IPS DF 4.7 (cell line): ENCODE data around the gene PHIP.

Experiments used
- DNase-seq: peaks from one replicate; pipeline ENCODE4 v3.0.0-alpha.2; 2013; ENCODE audit warnings: low spot score; ENCODE audit errors: extremely low read depth

PHIP gene

DNA sequence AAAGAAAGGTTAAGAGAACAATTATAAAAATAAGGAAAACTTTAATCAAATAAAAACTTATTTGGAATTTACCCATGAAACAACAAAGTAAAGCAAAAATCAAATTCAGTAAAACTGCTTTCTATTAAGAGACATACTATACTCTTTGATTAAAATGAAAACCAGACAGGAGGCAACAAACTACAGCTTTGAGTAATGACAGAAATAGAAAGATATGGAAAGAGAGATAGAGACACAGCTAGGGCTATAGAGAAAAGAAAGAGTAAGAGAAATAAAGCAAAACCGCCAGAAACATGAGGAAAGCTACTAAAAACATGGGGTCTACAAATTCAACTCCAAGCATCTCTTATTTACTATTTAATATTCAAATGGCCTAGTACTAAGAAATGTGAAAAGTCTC is 67.6 kb downstream of the PHIP start:
- DNase-seq = no peak

DNA sequence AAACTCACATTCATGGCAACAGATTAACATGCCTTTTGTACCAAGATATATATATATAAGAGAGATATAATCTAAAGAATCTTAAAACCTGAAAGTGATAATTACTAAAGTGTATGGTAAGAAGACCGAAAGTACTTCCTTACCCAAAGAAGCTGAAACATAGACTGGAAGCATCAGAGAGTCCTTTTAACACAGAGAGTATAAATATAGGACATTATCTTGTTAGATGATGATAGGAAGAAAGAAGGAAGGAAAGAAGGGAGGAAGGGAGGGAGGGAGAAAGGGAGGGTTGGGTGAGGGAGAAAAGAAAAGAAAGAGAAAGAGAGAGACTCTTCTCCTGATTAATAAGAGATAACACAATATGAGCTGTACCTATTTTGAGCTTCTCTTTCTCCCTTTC is 68.2 kb downstream of the PHIP start:
- DNase-seq = no peak

DNA sequence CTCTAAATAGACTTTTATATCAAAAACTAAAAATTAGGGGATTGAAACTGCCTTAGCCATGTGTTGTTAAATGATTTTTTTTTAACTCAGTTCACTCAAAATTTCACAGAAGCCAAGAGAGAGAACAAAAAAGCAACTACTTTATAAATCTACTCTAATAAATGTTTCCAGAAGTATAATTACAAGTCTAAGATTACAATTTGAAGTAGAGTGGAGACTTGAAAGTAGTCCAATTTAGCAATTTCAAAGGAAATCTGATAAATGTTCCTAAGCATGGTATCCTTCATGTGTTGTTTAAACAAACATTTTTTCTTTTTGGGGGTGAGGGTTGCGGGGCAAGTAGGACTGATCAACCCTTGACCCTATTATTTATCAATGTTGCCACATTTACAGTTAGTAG is 72.6 kb downstream of the PHIP start:
- no peak for DNase-seq

DNA sequence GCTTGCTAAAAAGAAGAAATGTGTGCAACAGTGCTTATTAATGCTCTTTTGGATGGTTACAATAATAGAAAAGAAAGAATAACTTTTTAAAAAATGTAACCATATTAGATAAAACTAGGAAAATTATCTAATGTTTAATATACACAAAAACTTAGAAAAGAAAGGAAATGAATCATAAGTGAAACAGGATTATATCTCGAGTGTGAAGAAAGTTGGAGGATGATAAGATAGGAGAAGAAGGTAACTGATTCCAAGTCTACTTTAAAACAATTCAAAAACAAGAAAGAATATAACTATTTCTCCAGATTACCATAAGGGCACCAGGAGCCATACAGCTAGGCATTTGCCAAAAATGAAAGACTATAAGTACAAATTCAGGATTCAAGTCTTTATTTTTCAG is 73.0 kb downstream of the PHIP start:
- DNase-seq = no peak

DNA sequence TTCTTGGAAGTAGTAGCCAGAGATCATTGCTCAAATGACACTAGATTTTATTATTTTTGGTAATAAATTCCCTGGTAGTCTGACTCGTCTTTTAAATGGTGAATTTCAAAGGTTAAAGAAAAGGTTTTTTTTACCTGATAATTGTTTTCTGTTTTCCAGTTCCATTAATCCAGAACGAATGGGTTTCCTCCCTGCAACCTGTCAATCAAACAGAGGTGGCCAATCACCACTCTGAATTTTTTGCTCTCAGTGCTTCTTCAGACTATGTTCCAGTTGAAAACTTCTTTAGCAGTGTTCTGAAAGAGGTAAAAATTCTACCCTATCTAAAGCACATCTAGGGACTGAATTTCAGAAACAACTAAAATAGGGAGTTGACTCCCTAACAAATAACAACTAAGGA is 73.8 kb downstream of the PHIP start:
- no peak for DNase-seq

DNA sequence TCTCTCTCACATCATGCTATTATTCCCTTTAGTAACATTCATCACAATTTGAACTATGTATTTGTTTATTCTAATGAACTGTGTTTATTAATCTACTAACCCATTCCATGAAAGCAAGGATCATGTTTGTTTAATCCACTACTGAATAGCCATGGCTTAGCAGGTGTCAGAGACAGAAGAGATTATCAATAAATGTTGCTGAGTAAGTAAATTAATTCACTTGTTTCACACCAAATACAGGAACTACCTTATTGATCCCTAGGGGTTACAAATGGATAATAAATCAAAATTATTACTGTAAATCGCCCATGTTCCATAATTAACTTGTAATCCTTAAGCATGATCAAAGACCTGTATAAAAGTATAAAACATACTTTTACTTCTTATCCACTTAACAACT is 76.6 kb downstream of the PHIP start:
- no peak for DNase-seq

DNA sequence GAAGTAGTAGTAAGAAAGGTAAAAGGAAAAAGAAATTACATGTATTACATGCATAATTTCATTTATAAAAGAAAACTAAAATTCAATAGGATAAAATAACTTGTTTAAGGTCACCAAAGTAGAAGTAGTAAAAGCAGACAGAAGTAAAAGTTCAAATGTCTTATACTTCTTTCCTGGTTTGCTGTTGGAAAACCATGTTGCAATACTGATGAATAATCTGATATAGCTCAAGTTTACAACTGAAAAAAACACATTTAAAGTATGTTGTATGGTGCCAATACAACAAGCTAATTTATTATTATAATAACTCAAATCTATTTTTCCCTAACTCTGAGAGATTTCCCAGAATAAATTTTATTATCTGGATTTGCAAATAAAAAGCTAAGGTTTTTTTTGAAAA is 78.3 kb downstream of the PHIP start:
- DNase-seq = no peak

DNA sequence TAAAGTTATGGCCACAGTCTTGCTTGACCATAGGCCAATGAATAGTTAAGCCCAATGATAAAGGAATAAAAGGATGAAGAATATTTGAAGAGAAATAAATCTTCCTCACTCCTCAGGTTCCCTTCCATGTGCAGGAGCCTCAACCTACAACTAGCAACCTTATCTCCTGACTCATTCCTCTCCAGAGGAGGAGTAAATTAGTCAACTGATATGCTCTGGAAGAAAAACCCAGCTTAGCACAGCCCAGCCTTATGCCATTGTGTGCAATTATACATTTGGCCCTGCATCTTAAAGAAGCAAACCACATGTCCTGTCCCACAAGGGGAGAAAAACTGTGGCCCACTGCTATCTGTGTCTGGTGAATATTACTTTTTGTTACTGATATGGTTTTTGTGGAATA is 82.1 kb downstream of the PHIP start:
- no peak for DNase-seq

DNA sequence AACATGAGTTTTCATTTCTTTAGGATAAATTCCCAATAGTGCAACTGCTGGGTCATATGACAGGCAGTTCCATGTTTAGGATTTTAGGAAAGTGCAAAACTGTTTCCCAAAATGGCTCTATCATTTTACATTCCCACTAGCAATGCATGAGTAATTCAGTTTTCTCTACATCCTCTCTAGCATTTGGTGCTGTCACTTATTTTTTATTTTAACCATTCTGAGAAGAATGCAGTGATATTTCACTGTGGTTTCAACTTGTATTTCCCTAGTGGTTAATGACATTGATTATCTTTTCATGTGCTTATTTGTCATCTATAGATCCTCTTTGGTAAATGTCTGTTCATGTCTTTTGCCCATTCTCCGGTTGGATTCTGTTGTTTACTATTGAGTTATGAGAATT is 82.7 kb downstream of the PHIP start:
- no peak for DNase-seq

DNA sequence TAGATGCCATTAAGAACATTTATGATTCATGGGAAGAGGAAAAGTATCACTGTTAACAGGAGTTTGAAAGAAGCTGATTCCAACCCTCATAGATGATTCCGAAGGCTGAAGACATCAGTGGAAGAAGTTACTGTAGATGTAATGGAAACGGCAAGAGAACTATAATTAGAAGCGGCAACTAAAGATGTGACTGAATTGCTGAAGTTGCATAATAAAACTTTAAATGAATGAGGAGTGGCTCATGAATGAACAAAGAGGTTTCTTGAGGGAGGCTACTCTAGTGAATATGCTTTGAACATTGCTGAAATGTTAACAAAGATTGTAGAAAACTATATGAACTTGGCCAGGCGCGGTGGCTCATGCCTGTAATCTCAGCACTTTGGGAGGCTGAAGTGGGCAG is 84.1 kb downstream of the PHIP start:
- no peak for DNase-seq

DNA sequence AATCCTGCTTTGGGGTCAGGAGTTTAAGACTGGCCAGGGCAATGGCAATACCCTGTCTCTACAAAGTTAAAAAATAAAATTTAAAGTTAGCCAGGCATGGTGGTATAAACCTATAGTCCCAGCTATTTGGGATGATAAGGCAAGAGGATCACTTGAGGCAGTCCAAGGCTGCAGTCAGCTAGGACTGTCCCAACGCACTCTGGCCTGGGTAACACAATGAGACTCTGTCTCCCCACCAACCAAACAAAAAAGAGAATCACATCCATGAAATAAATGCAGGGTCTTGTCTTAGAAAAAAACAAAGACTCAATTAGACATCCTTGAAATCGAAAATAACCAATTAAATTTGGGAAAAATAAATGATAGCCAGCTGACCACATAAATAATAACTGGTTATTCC is 88.9 kb downstream of the PHIP start:
- DNase-seq = no peak

DNA sequence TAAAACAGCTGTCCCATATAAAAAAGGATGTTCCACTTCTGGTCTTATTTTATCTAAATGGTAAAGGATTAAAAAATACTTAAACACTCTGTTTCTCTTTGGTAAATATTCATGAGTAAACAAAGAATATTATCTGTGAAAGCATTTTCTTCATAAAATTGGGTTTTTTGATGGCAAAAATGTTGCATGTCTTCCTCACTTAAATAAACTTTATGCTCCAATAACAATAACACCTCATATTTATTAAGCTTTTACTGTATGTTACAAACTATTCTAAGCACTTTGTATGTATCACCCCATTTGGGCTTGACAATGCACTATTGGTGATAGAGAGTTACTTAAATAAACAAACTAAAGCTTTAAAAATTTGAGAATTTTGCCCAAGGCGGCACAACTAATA is 91.9 kb downstream of the PHIP start:
- DNase-seq = no peak

DNA sequence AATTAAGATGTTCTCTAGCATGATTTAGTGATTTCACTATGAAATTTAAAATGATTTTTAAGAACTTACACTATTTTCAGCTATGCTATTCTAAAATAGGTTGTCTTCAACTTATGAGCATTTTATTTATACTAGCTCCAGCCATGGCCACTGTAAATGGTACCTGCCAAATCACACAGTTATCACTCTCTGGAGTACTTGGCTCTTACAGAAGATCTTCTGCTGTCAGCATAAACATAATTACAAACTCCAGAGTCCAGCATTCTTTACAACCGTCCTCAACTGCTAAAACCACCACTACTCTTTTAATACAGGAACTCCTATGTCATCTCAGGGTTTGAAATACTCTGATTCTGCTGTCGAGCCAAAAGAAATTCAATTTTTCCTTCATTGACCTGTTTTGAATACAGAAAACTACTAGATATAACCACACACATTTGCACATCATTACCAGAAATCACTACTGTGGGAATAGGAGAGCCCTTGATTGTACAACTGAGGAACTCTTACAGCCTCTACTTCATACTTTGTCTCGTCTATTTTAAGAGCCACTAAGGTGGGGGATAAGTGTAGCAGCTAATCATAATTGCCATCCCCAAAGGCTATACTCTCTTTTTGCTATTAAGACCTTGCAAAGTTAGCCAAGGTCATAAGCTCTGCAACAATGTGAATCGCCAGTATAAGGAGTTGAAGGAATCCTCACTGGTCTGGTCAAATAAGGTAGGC is 93.7 kb downstream of the PHIP start:
- DNase-seq = no peak

DNA sequence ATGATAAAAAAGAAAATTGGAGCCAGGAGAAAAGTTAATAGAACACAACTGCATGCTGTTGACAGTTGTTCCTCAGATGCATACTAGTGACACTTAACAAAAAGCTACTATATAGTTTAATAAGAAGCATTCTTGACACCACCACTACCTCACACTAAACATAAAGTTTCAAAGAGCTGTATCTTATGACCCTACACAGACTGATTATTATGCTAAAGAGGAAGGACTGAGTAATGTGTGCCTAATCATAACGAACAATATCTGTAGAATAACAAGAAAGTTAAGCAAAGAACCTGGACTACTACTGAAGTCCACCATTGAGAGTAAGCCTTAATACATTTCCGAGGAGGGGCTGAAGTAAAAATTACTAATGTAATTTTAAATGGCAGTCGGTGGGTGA is 110.9 kb downstream of the PHIP start:
- DNase-seq = no peak

DNA sequence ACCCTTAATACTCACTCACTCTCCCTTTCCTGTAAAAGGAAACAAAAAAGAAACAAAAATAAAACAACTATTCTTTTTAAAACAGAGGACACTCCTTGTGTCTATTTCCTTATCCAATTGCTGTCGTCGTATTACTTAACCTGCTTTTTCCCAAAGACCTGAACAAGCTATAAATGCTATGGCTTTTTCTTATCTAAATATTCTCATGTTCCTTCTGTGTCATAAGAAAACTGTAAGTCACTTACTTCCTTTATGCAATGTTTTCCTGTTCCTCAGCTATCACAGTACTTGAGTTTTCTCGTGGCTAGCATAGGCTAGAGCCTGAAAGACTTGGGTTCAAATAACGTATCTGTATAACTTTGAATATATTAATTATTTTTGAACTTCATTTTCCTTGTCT is 111.5 kb downstream of the PHIP start:
- no peak for DNase-seq

DNA sequence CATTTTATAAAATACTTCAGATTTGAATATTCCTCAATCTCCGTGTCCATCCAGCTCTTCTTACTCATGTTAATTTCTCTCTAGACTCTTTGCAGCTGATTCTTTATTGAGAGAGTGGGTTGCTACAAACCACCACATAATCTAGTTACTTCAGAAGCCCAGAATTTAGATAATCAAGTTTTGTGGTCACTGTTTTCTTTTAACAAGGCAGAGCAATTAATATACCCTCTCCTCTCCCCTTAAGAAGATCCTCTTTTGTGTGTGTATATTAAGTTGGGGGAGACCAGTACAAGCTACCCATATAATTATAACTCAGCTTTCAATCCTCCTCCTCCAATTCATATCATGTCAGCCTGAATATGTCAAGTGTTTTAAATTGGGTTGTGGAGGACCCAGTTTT is 115.6 kb downstream of the PHIP start:
- DNase-seq = no peak

DNA sequence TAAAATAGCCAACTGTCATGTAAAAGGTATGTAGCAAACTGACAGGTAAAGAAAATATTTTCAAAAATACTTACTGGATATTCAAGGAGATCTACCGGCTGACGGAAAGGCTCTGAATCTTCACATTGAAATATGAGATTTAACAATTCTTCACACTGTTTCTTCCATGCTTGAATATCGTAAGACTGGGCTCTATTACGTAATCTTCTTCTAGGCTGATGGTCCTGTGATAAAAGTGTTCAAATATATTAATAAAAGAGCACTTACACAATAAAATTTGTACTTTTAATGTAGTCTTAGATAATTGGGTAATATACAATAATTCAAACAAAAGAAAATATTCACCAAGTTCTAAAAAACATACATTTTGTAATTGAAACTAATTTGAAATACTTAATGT is 123.3 kb downstream of the PHIP start:
- DNase-seq = no peak

DNA sequence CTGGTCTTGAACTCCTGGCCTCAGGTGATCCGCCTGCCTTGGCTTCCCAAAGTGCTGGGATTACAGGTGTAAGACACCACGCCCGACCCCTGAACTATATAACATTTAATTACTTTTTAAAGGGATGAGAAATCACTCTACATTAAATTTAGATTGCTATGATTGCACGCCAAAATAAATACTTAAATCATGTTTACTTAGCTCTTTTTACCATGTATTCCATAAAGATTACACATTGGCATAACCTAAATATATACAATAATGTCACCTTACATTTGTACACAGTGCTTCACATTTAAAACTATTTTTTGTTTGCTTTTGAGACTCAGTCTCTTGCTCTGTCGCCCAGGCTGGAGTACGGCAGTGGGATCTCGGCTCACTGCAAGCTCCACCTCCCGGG is 124.3 kb downstream of the PHIP start:
- DNase-seq = no peak

DNA sequence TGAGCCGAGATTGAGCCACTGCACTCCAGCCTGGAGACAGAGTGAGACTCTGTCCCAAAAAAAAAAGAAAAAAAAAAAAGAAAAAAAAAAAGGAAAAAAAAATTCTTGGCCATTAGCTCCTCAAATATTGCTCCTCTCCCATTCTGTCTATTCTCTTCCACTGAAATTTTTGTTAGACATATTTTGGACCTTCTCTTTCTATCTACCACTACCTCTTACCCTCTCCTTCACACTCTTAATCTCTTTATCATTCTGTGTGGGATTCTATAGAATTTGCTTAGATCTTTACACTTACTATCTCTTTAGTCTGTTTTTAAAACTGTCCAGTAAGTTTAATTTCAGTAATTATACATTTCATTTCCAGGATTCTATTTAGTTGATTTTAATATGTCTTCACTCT is 125.7 kb downstream of the PHIP start:
- DNase-seq = no peak

DNA sequence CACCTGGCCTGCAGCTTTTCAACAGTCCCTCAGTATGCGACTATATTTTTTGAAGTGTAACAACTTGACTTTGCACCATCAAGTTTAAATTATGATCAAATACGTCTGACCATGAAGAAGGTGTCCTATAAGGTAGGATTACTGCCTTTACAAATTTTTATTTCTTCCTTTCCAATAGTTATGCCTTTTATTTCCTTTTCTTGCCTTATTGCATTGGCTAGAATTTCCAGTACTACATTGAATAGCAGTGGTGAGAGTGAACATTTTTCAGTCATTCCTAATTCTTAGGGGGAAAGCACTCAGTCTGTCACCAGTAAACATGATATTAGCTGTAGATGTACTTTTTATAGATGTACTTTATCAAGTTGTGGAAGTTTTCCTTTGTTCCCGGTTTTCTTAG is 129.3 kb downstream of the PHIP start:
- DNase-seq = no peak

DNA sequence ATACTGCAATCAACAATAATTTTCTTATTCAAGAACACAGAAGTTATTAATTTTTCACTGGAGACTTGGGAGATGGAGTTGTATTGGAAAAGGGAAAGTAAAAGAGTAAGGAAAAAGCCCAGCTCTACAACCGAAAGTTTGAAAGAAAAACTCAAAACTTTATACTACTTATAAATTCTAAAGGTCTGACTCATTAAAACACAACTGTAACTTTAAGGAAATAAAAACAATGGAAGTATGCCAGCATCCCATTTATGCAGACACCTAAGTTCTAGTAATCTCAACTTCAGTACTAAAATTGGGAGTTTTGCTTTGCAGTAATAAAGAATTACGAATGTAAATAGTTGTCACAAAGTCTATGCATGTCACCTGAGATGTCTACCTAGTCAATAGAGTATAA is 130.1 kb downstream of the PHIP start:
- no peak for DNase-seq

DNA sequence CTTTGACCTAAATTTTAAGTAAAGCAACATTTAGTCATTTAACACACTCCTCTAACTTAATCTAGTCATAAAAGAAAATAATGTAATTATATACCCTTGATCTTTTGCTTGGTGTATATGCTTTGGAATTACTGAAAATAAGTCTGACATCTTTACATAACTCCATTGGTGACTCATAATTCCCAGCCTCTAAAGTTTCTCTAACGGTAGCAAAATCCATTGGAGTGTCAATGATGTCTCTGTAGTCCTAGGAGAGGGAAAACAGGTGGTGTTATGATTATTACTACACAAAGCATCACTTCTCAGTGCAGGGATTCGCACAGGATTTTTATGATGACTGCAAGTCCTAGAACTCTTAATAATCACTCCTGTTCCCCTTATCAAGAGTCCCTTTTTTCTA is 130.5 kb downstream of the PHIP start:
- DNase-seq = no peak

DNA sequence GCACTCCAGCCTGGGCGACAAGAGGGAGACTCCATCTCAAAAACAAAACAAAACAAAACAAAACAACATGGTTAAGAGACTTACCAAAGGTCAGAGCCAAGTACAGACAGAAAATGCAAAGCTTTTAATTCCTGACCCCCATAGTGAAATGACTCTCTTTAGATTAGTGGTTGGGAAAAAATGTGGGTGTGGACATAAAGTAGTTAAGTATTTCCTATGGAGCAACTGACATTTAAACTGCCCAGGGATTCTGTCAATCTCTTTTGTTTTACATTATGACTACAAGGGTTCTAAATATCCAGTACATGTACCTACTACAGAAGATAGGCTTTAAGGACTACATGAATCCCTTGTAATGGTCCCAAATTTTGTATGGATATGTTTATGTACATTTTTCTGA is 135.6 kb downstream of the PHIP start:
- DNase-seq = no peak

DNA sequence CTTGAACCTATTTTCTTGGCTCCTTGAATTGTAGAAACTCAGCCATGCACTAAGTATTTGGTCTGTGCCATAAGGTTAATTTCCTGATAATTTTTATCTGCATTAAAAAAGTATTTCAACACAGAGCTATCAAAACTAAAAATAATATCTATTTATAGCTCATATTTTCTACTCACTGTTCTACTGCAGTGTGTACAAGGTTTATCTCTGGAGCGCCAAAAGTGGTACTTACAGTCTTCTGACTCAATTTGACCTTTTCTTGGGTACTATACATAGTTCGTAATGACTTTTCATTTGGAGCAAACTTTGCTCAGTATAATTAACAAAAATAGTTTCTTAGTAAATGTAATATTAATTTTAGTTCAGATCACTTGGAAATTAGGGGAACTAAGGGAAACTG is 141.5 kb downstream of the PHIP start:
- no peak for DNase-seq
